Measurements from ENCODE around the gene UBE2E1.

GRCh38 chr3:23900744-23901143 is 95.0 kb downstream of the UBE2E1 start:
- TF ChIP-seq CTCF (IDR thresholded peaks at IDR 0.05) (no peak), POLR2A (IDR thresholded peaks at IDR 0.05) (no peak)

All from thyroid gland (tissue), 4 donors.